K562 (cell line): ENCODE results near the gene ACADVL. TPM values are rescaled to one million over a fixed set of nuclear protein-coding genes. Genes with fewer than 3 reads are reported as not detected.
A peak's percentile ranks its signal among the peaks of the same experiment; 100 is the strongest.

ENCODE experiments used
- ATAC-seq: fragments of 200-7000 bp; cut with Tn5 transposase; 3 replicates; pipeline ENCODE4 v1.9.1; 2020; ENCODE audit warnings: moderate library complexity
- BruUV-seq: library from RNA; stranded (reverse); fragments of 400-500 nt; replicated peaks from 2 replicates; lab custom pipeline; 2021; lab: Mats Ljungman, UMichigan
- CTCF ChIA-PET: fragments of 300-600 bp; formaldehyde crosslinking; extraction: SDS; loops from one replicate; lab custom pipeline; 2021; ENCODE audit warnings: low intra/inter-chr PET ratio; lab: Yijun Ruan, JAX
- POLR2A ChIA-PET: fragments of 300-600, 350-650 bp; sonication (Branson Sonifier 250); formaldehyde crosslinking; extraction: SDS; loops from one replicate; lab custom pipeline; 2021; ENCODE audit warnings: antibody characterized with exemption, inconsistent platforms; lab: Yijun Ruan, JAX
- DNase-seq, 4 experiments: peaks; one replicate each; pipeline versions ENCODE4 v3.0.0 to v3.0.0-alpha.2; 2011 to 2018; ENCODE audit warnings: low spot score in 3 of 4, mixed read lengths in 3 of 4; ENCODE audit errors: extremely low read depth in 1 of 4
- FAIRE-seq: peaks from 2 replicates; lab custom pipeline; 2011; peaks lifted over from hg19 to GRCh38; lab: Jason Lieb, UNC
- H2AFZ ChIP-seq: 2 replicates; pipeline ENCODE4 v1.6.0; 2011; ENCODE audit warnings: low read depth, low read length, control low read depth, inconsistent platforms
- H3K27ac ChIP-seq: fragments of 200-600 bp; 3 replicates; pipeline ENCODE4 v1.8.0; 2011; ENCODE audit warnings: low read depth, mild to moderate bottlenecking, control low read depth, inconsistent platforms, low read length, moderate library complexity, mixed read lengths; ENCODE audit errors: extremely low read depth
- H3K27me3 ChIP-seq, 2 experiments: fragments of 300-600 bp in 1 of 2; 2 replicates in 1 of 2; 3 replicates in 1 of 2; pipeline versions ENCODE4 v1.6.0 to v1.8.0; 2011; ENCODE audit warnings: inconsistent platforms in 2 of 2, low read length in 2 of 2, mild to moderate bottlenecking in 1 of 2, mixed read lengths in 1 of 2, moderate library complexity in 1 of 2; ENCODE audit not compliant: control insufficient read depth in 2 of 2, insufficient read depth in 2 of 2
- H3K36me3 ChIP-seq: fragments of 300-600 bp; 3 replicates; pipeline ENCODE4 v1.8.0; 2011; ENCODE audit warnings: mild to moderate bottlenecking, low read length, inconsistent platforms; ENCODE audit not compliant: control insufficient read depth, insufficient read depth
- H3K4me1 ChIP-seq, 2 experiments: fragments of 200-600 bp in 1 of 2; replicated peaks in 1 of 2; 2 replicates in 1 of 2; 3 replicates in 1 of 2; pipeline versions ENCODE4 v1.5.1 to v1.8.0; 2011; ENCODE audit warnings: inconsistent platforms in 2 of 2, low read length in 2 of 2, mild to moderate bottlenecking in 1 of 2, mixed read lengths in 1 of 2, moderate library complexity in 1 of 2; ENCODE audit not compliant: control insufficient read depth in 2 of 2, insufficient read depth in 2 of 2
- H3K4me2 ChIP-seq: 2 replicates; pipeline ENCODE4 v1.6.1; 2011; ENCODE audit warnings: low read length, control low read depth, inconsistent platforms, mixed read lengths; ENCODE audit not compliant: insufficient read depth
- H3K4me3 ChIP-seq: fragments of 200-600 bp; sonication (generic), shearing (Covaris generic); 2 replicates; pipeline ENCODE4 v1.5.1; 2016; ENCODE audit warnings: control low read depth, inconsistent platforms
- H3K79me2 ChIP-seq: fragments of 200-600 bp; 3 replicates; pipeline ENCODE4 v1.8.0; 2011; ENCODE audit warnings: low read length, inconsistent platforms; ENCODE audit not compliant: control insufficient read depth, insufficient read depth
- H3K9ac ChIP-seq, 2 experiments: 2 replicates each; pipeline versions ENCODE4 v1.6.0 to v1.6.1; 2011; ENCODE audit warnings: low read depth in 2 of 2, low read length in 2 of 2, control low read depth in 1 of 2, inconsistent platforms in 1 of 2, mild to moderate bottlenecking in 1 of 2, mixed read lengths in 1 of 2; ENCODE audit not compliant: insufficient read depth in 1 of 2
- H3K9me1 ChIP-seq: one replicate; pipeline ENCODE4 v1.6.0; 2011; ENCODE audit warnings: inconsistent platforms, mild to moderate bottlenecking, low read length, moderate library complexity; ENCODE audit not compliant: control insufficient read depth, insufficient read depth
- H3K9me3 ChIP-seq: replicated peaks from 2 replicates; pipeline ENCODE4 v1.5.1; 2011; ENCODE audit warnings: low read depth, low read length, inconsistent platforms; ENCODE audit not compliant: control insufficient read depth, insufficient read depth
- H4K20me1 ChIP-seq: replicated peaks from 2 replicates; pipeline ENCODE4 v1.6.1; 2011; ENCODE audit warnings: low read length, inconsistent platforms, mixed read lengths; ENCODE audit not compliant: control insufficient read depth, insufficient read depth
- BMI1 ChIP-seq: fragments of 150-350 bp; IDR thresholded peaks from 2 replicates; pipeline ENCODE4 v1.6.1; 2014; ENCODE audit warnings: low read length
- CEBPB ChIP-seq: fragments of 450-650 bp; IDR thresholded peaks from 2 replicates; pipeline ENCODE4 v1.6.1; 2016; ENCODE audit warnings: missing genetic modification characterization, missing compliant biosample characterization
- CHD4 ChIP-seq: fragments of 200-600 bp; sonication (generic); IDR thresholded peaks from 3 replicates; pipeline ENCODE4 v1.6.1; 2012; ENCODE audit warnings: low read depth, mild to moderate bottlenecking, mixed read lengths, low read length, inconsistent platforms; ENCODE audit not compliant: insufficient read depth, insufficient replicate concordance, poor library complexity, severe bottlenecking
- CREB1 ChIP-seq, 2 experiments: sonication (generic) in 1 of 2; formaldehyde crosslinking in 1 of 2; IDR thresholded peaks; 2 replicates each; pipeline versions ENCODE4 v1.6.1 to v1.8.0; 2012 to 2022; ENCODE audit warnings: inconsistent platforms in 1 of 2, mild to moderate bottlenecking in 1 of 2, missing genetic modification reagents in 1 of 2, moderate library complexity in 1 of 2
- CREB3L1 ChIP-seq: fragments of 450-650 bp; IDR thresholded peaks from 2 replicates; pipeline ENCODE4 v1.6.1; 2014; ENCODE audit warnings: low read depth, mild to moderate bottlenecking, moderate library complexity, borderline replicate concordance
- CREM ChIP-seq: IDR thresholded peaks from 2 replicates; pipeline ENCODE4 v1.6.1; 2014; ENCODE audit warnings: antibody characterized with exemption, low read depth
- DPF2 ChIP-seq: fragments of 450-650 bp; IDR thresholded peaks from 2 replicates; pipeline ENCODE4 v1.6.1; 2016
- MAZ ChIP-seq, 2 experiments: fragments of 450-650 bp in 1 of 2; sonication (generic) in 1 of 2; formaldehyde crosslinking; IDR thresholded peaks in 1 of 2; conservative IDR thresholded peaks in 1 of 2; 2 replicates each; pipeline versions ENCODE4 v1.4.0 to v1.5.0; 2020; ENCODE audit warnings: mild to moderate bottlenecking in 1 of 2, missing genetic modification reagents in 1 of 2
- MYNN ChIP-seq, 2 experiments: sonication (generic); formaldehyde crosslinking in 1 of 2; IDR thresholded peaks; 2 replicates each; pipeline versions ENCODE4 v1.5.0 to v1.6.1; 2016 to 2020; ENCODE audit warnings: antibody characterized with exemption in 1 of 2, missing genetic modification reagents in 1 of 2
- NR2F6 ChIP-seq: fragments of 450-650 bp; formaldehyde crosslinking; IDR thresholded peaks from 2 replicates; pipeline ENCODE4 v1.4.0; 2020; ENCODE audit warnings: mild to moderate bottlenecking
- POLR2B ChIP-seq: fragments of 450-650 bp; IDR thresholded peaks from 2 replicates; pipeline ENCODE4 v1.6.1; 2018; ENCODE audit warnings: low read depth; ENCODE audit not compliant: partially characterized antibody
- ZNF644 ChIP-seq: fragments of 200-800 bp; sonication (Bioruptor generic); IDR thresholded peaks from 2 replicates; pipeline ENCODE4 v1.6.1; 2016; ENCODE audit warnings: low read depth, missing genetic modification characterization, missing compliant biosample characterization
- ZNF655 ChIP-seq: fragments of 250-450 bp; sonication (Bioruptor Pico); IDR thresholded peaks from 2 replicates; pipeline ENCODE4 v1.5.0; 2021
- WGBS: fragments of 100-300 bp; shearing (Covaris generic); methylation state at CpG from one replicate; pipeline ENCODE4 v1.1.6; 2016; ENCODE audit warnings: low coverage, mixed read lengths; ENCODE audit not compliant: insufficient coverage; ENCODE audit errors: missing lambda C conversion rate; 5-methylcytosine and 5-hydroxymethylcytosine counted together
- in situ Hi-C: fragments of 300-500 bp; cut with MboI; formaldehyde crosslinking; loops from 4 replicates; pipeline ENCODE4 v1.15.0; 2018; ENCODE audit warnings: inconsistent platforms, mixed read lengths
- intact Hi-C: fragments of 100-400 bp; cut with micrococcal nuclease; formaldehyde crosslinking; loops from 2 replicates; pipeline ENCODE4 v1.14.2; 2022
- polyA plus RNA-seq, 8 experiments: library from polyadenylated mRNA; depleted of rRNA in 4 of 8; stranded (reverse) in 5 of 8; unstranded in 3 of 8; fragments of >200 nt; fragmentation: Nextera tagmentation in 2 of 8; fragmentation: Illumina TruSeq in 1 of 8; extraction: Ambion mirVana in 2 of 8; extraction: Trizol in 1 of 8; gene quantifications; 2 replicates each; pipeline versions ENCODE4 v1.2.1 to v1.2.3, GENCODE V29; 2011 to 2014; ENCODE audit warnings: inconsistent platforms in 1 of 8, missing spikeins in 1 of 8
- total RNA-seq, 7 experiments: library from RNA; depleted of rRNA in 6 of 7; stranded (reverse); fragments of >200 nt in 6 of 7; fragmentation: Illumina TruSeq in 2 of 7; extraction: Trizol in 2 of 7; gene quantifications; 2 replicates each; pipeline versions ENCODE4 v1.2.1 to v1.2.3, GENCODE V29; 2011 to 2021; ENCODE audit warnings: low replicate concordance in 1 of 7
- TF ChIP-seq, protein P1 (sequence below): fragments of 450-650 bp; IDR thresholded peaks from 2 replicates; pipeline ENCODE4 v1.6.1; 2018; ENCODE audit not compliant: partially characterized antibody

The ACADVL gene
- total and polyA plus RNA-seq, 9 of the 15 experiments (the other 6 are each of a cell fraction or from before 2014, with no cell fraction given), result 25.5 to 449 (median 214) TPM

- Histone ChIP-seq H3K27me3 (no peaks in the 10 kb centered on the region), H3K27ac (no peak overlapping the region; the same call in 2 of the 3 replicates), H3K79me2 (no peaks in the 10 kb centered on the region), H3K4me3 (peak overlapping the region; percentile 45), H3K9ac (peak overlapping the region in 1 of 2 experiments; percentile 66; a peak in 1 of 4 replicates), H3K9me3 (no peaks in the 10 kb centered on the region), H3K4me1 (peaks cover 7 to 32% of the 10 kb centered on the region in 2 experiments; a peak in 4 of 5 replicates), H3K4me2 (peak overlapping the region; percentile 76), H4K20me1 (peaks cover 3% of the 10 kb centered on the region; the same call in 1 of the 2 replicates), H3K9me1 (no peaks in the 10 kb centered on the region), H2AFZ (peak overlapping the region; percentile 87), H3K36me3 (peaks cover 21% of the 10 kb centered on the region; the same call in 2 of the 3 replicates)
- intact Hi-C loops, result no loop called here
- peak; percentile 88 to 96 (median 94) for DNase-seq
- peak; percentile 99 for ATAC-seq
- peak; percentile 42 for FAIRE-seq
- BruUV-seq, result no TSS peak
- WGBS, result 9% methylated on average over 16 of the region's 34 CpGs
- CTCF ChIA-PET, result no interaction called here
- POLR2A ChIA-PET, result no interaction called here
- in situ Hi-C loops, result no loop called here
- TF ChIP-seq ZNF655 (CRISPR knock-in tag) (no peak), ZNF644 (tag) (no peak), BMI1 (peak; percentile 81), CREB1 (IDR thresholded peaks at IDR 0.05) (peak; percentile 28; the same call in 1 of the 2 replicates), CREB1 (CRISPR knock-in tag; IDR thresholded peaks at IDR 0.05) (0 out of 2 replicates have a peak, but pooled peaks have one; percentile 36), MYNN (IDR thresholded peaks at IDR 0.05) (peak; percentile 45; the same call in 1 of the 2 replicates), MYNN (CRISPR knock-in tag; IDR thresholded peaks at IDR 0.05) (no peak), DPF2 (0 out of 2 replicates have a peak, but pooled peaks have one; percentile 27), CREM (peak; percentile 73), CREB3L1 (no peak), CHD4 (no peak), CEBPB (tag) (no peak), MAZ (CRISPR knock-in tag; conservative IDR thresholded peaks at IDR 0.05 in 1 of 2, IDR thresholded peaks at IDR 0.05 in 1 of 2) (peak in 1 of 2 experiments; percentile 62; a peak in 1 of 4 replicates), NR2F6 (CRISPR knock-in tag) (no peak), POLR2B (no peak)
- TF ChIP-seq, protein P1, sequence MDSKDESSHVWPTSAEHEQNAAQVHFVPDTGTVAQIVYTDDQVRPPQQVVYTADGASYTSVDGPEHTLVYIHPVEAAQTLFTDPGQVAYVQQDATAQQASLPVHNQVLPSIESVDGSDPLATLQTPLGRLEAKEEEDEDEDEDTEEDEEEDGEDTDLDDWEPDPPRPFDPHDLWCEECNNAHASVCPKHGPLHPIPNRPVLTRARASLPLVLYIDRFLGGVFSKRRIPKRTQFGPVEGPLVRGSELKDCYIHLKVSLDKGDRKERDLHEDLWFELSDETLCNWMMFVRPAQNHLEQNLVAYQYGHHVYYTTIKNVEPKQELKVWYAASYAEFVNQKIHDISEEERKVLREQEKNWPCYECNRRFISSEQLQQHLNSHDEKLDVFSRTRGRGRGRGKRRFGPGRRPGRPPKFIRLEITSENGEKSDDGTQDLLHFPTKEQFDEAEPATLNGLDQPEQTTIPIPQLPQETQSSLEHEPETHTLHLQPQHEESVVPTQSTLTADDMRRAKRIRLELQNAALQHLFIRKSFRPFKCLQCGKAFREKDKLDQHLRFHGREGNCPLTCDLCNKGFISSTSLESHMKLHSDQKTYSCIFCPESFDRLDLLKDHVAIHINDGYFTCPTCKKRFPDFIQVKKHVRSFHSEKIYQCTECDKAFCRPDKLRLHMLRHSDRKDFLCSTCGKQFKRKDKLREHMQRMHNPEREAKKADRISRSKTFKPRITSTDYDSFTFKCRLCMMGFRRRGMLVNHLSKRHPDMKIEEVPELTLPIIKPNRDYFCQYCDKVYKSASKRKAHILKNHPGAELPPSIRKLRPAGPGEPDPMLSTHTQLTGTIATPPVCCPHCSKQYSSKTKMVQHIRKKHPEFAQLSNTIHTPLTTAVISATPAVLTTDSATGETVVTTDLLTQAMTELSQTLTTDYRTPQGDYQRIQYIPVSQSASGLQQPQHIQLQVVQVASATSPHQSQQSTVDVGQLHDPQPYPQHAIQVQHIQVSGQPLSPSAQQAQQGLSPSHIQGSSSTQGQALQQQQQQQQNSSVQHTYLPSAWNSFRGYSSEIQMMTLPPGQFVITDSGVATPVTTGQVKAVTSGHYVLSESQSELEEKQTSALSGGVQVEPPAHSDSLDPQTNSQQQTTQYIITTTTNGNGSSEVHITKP, result peak; percentile 92
Observed at GRCh38 chr17:7204828-7205461, 14.8 kb upstream of the ACADVL start.
